Muscle layer of colon (tissue), 2 donors: Measurements from ENCODE around the gene TUG1.

Source experiments
- H3K27ac ChIP-seq: one replicate; pipeline ENCODE4 v1.7.0; 2013; ENCODE audit warnings: low read depth, mild to moderate bottlenecking, low read length, moderate library complexity
- H3K27me3 ChIP-seq, 2 donors: one replicate each; pipeline ENCODE4 v1.7.0; 2013; ENCODE audit warnings: low read length in 2 of 2, mild to moderate bottlenecking in 2 of 2; ENCODE audit not compliant: insufficient read depth in 2 of 2, control insufficient read depth in 1 of 2
- H3K36me3 ChIP-seq: one replicate; pipeline ENCODE4 v1.7.0; 2013; ENCODE audit warnings: mild to moderate bottlenecking, low read length; ENCODE audit not compliant: insufficient read depth
- H3K4me1 ChIP-seq: one replicate; pipeline ENCODE4 v1.7.0; 2013; ENCODE audit warnings: mild to moderate bottlenecking, low read length; ENCODE audit not compliant: insufficient read depth
- H3K4me3 ChIP-seq, 2 donors: one replicate each; pipeline ENCODE4 v1.7.0; 2013; ENCODE audit warnings: low read length in 2 of 2, low read depth in 1 of 2, mild to moderate bottlenecking in 1 of 2, moderate library complexity in 1 of 2
- H3K9ac ChIP-seq: one replicate; pipeline ENCODE4 v1.7.0; 2013; ENCODE audit warnings: low read length
- H3K9me3 ChIP-seq: one replicate; pipeline ENCODE4 v1.7.0; 2013; ENCODE audit warnings: mild to moderate bottlenecking, low read length
- donor health status: abdominal sarcoma.
- donor health status: Adenocarcinoma of cecum.

The TUG1 gene

DNA sequence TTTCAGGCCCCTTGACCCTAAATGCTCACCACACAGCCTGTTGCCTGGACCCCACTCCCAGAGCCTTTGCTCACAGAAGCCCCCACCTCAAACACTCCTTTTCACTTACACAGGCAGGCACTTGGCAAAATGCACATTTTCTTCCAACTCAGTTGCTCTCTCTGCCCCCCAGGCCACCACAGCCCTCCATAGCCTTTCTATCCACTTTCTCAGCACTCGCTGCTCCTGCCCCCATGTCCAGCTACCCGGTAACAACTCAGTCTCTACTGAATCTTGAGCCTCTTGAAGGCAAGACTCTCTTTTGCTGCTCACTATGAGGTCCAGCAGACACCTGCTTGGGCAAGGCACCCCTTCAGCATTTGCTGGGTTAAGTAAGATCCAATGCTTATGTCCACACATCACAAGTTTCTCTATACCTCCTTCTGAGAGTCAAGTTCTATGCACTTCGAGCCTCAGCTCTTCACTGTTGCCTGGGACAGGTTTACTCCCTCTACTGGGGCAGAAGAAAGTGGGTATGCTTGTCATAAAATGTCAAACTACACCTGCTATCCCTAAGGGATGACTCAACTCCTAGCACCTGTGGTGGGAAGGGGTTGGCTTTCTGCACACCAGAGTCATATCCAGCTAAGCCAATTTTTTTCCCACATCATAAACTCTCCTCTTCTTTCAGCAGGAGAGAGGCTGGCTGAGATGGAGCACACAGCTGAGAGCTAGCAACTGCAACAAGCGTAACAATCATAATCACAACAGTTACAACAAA is 37.3 kb upstream of the TUG1 start:
- Histone ChIP-seq H3K27ac (no peak overlapping the region), H3K9ac (no peak overlapping the region), H3K4me1 (no peaks in the 10 kb centered on the region), H3K9me3 (no peaks in the 10 kb centered on the region), H3K4me3 (no peak overlapping the region), H3K27me3 (no peaks in the 10 kb centered on the region), H3K36me3 (peaks cover 92% of the 10 kb centered on the region)

DNA sequence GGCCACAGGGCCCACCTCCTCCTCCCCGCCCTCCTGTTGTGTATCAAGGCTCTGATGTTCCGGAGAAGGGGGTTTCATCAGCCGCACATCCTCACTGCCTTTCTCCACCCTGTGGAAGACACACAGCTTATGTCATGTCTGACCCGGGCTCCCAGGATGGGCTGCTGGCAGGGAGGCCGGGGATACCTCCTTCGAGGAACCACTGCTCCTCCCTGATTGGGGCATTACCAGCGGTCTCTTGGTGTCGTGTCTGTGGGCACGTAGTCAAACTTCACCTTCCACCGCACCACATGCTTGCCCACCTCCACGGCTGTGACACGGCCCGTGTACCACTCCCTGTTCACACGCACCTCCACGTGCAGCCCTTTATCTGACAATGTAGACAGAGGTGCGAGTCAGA is 36.4 kb upstream of the TUG1 start:
- Histone ChIP-seq H3K36me3 (peaks cover 92% of the 10 kb centered on the region), H3K4me1 (no peaks in the 10 kb centered on the region), H3K9me3 (no peaks in the 10 kb centered on the region), H3K27me3 (no peaks in the 10 kb centered on the region), H3K4me3 (no peak overlapping the region), H3K27ac (no peak overlapping the region), H3K9ac (no peak overlapping the region)

GRCh38 chr22:30933457-30933856 is 35.6 kb upstream of the TUG1 start:
- Histone ChIP-seq H3K27me3 (no peaks in the 10 kb centered on the region), H3K4me1 (no peaks in the 10 kb centered on the region), H3K9ac (no peak overlapping the region), H3K27ac (no peak overlapping the region), H3K9me3 (no peaks in the 10 kb centered on the region), H3K4me3 (no peak overlapping the region), H3K36me3 (peaks cover 90% of the 10 kb centered on the region)

- H3K36me3 ChIP-seq, result peaks cover 87% of the 10 kb centered on the region
- no peak overlapping the region for H3K4me3 ChIP-seq
- H3K27me3 ChIP-seq, result no peaks in the 10 kb centered on the region
- no peak overlapping the region for H3K27ac ChIP-seq
- H3K4me1 ChIP-seq, result no peaks in the 10 kb centered on the region
- H3K9me3 ChIP-seq, result no peaks in the 10 kb centered on the region
- no peak overlapping the region for H3K9ac ChIP-seq
Measured at GRCh38 chr22:30934053-30934452, 35.0 kb upstream of the TUG1 start.

- H3K36me3 ChIP-seq, result peaks cover 84% of the 10 kb centered on the region
- H3K27me3 ChIP-seq, result no peaks in the 10 kb centered on the region
- no peaks in the 10 kb centered on the region for H3K4me1 ChIP-seq
- H3K4me3 ChIP-seq, result no peak overlapping the region
- H3K9ac ChIP-seq, result no peak overlapping the region
- H3K9me3 ChIP-seq, result no peaks in the 10 kb centered on the region
- no peak overlapping the region for H3K27ac ChIP-seq
Measured at GRCh38 chr22:30940685-30941362, 28.2 kb upstream of the TUG1 start.

DNA sequence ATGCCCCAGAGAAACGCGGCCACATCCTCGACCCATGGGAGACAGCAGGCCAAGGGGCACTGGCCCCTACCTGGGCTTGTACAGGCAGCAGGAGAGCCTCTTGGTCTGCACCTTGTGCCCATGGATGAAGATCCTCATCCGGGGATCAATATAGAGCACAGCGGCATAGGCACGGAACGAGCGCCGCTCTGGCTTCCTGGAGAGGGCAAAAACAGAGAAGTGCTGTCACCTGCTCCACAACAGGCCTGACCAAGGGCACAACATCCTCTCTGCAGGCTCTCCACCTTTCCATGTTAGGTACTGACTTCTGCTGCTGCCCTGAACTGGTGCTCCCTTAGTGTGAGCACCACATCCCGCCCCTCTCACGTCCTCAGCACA is 27.7 kb upstream of the TUG1 start:
- Histone ChIP-seq H3K27me3 (no peaks in the 10 kb centered on the region), H3K4me1 (no peaks in the 10 kb centered on the region), H3K27ac (no peak overlapping the region), H3K9ac (no peak overlapping the region), H3K4me3 (no peak overlapping the region), H3K9me3 (no peaks in the 10 kb centered on the region), H3K36me3 (peaks cover 84% of the 10 kb centered on the region)

GRCh38 chr22:30943368-30943767 is 25.7 kb upstream of the TUG1 start:
- no peaks in the 10 kb centered on the region for H3K9me3 ChIP-seq
- H3K4me1 ChIP-seq, result peaks cover 13% of the 10 kb centered on the region
- peaks cover 81% of the 10 kb centered on the region for H3K36me3 ChIP-seq
- no peaks in the 10 kb centered on the region for H3K27me3 ChIP-seq
- no peak overlapping the region for H3K27ac ChIP-seq
- H3K4me3 ChIP-seq, result no peak overlapping the region
- no peak overlapping the region for H3K9ac ChIP-seq

DNA sequence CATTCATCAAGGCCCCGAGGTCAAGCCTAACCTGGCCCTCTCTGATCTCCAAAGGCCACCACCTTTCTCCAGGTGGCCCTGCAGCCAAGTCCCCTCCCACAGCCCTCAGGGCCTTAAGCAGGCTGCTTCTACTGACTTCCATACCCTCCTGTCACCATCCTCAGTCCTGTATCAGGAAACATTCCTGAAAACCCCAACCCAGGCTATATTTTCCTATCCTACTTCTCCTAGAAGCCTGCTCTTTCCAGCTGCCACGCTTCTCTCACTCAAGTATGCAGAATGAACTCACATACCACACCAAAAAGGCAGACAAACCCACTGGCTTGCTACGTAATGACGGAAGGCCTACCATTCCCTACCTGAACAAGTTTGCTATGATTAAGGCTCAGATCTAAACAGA is 24.1 kb upstream of the TUG1 start:
- H3K9me3 ChIP-seq, result no peaks in the 10 kb centered on the region
- peaks cover 15% of the 10 kb centered on the region for H3K4me1 ChIP-seq
- peaks cover 84% of the 10 kb centered on the region for H3K36me3 ChIP-seq
- no peaks in the 10 kb centered on the region for H3K27me3 ChIP-seq
- no peak overlapping the region for H3K27ac ChIP-seq
- H3K9ac ChIP-seq, result no peak overlapping the region
- H3K4me3 ChIP-seq, result no peak overlapping the region

- Histone ChIP-seq H3K36me3 (peaks cover 82% of the 10 kb centered on the region), H3K4me3 (no peak overlapping the region), H3K4me1 (peaks cover 15% of the 10 kb centered on the region), H3K27me3 (no peaks in the 10 kb centered on the region), H3K9ac (no peak overlapping the region), H3K9me3 (no peaks in the 10 kb centered on the region), H3K27ac (no peak overlapping the region)
Measured at GRCh38 chr22:30945653-30946052, 23.4 kb upstream of the TUG1 start.

DNA sequence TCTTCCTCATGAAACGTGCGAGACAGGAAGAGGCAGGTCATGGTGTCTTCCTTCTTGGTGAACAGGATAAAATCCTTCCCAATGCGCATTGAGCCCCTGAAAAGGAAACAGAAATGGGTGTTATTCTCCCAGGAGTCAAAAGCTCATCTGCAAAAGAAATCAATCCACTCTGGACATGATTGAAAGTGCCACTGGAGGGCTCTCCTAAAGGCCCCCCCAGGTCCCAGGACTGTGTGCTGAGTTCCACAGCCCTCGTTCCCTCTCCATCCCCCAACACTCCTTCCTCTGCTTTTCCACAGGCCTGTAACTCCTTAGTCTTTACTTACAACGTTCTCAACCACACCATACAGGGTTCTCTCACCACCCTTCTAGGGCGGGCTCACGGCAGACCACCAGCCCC is 22.7 kb upstream of the TUG1 start:
- no peak overlapping the region for H3K9ac ChIP-seq
- no peaks in the 10 kb centered on the region for H3K27me3 ChIP-seq
- H3K4me1 ChIP-seq, result peaks cover 15% of the 10 kb centered on the region
- H3K27ac ChIP-seq, result no peak overlapping the region
- H3K9me3 ChIP-seq, result no peaks in the 10 kb centered on the region
- H3K36me3 ChIP-seq, result peaks cover 79% of the 10 kb centered on the region
- H3K4me3 ChIP-seq, result no peak overlapping the region

DNA sequence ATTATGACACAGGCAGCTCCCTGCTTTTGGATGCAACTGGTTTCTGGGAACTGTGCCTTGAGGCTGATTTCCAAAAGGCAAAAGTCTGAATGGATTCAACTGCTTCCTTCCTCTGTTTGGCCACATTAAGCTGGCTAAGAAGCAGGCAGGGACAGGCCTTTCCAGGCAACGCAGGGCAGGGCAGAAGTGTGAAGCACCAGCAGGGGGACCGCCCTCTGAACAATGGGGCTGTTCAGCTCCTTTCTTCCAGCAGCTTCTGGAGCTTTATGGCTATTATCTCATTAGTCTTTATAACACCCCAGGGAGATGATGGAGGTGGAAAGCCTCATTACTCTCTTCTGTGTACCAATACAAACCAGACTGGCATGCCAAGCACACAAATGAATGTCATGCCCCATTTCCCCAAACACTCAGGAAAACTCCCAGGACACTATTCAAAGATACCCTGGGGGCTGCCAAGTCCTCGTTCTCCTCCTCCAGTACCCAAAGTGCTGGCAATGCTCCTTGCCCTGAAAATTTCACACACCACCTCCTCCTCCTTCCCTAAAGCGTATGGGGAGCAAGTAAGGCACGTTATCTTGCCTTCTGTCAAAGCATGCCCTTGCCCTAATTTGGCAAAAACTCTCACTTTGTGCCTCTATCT is 21.8 kb upstream of the TUG1 start:
- no peak overlapping the region for H3K9ac ChIP-seq

More for the DNA sequence above, 21.8 kb upstream of the TUG1 start:
- Histone ChIP-seq H3K4me1 (peaks cover 15% of the 10 kb centered on the region), H3K4me3 (no peak overlapping the region), H3K27ac (peak overlapping the region; percentile 36), H3K36me3 (peaks cover 70% of the 10 kb centered on the region), H3K27me3 (no peaks in the 10 kb centered on the region), H3K9me3 (no peaks in the 10 kb centered on the region)
